HG03520 (cell line): Measurements from ENCODE around the gene ADAM8.

Experiments used
- ATAC-seq: cut with Tn5 transposase; IDR thresholded peaks from one replicate; pipeline ENCODE4 v1.9.1; 2021; ENCODE audit warnings: mild to moderate bottlenecking, moderate library complexity; ENCODE audit not compliant: unreplicated experiment

ADAM8 gene

DNA sequence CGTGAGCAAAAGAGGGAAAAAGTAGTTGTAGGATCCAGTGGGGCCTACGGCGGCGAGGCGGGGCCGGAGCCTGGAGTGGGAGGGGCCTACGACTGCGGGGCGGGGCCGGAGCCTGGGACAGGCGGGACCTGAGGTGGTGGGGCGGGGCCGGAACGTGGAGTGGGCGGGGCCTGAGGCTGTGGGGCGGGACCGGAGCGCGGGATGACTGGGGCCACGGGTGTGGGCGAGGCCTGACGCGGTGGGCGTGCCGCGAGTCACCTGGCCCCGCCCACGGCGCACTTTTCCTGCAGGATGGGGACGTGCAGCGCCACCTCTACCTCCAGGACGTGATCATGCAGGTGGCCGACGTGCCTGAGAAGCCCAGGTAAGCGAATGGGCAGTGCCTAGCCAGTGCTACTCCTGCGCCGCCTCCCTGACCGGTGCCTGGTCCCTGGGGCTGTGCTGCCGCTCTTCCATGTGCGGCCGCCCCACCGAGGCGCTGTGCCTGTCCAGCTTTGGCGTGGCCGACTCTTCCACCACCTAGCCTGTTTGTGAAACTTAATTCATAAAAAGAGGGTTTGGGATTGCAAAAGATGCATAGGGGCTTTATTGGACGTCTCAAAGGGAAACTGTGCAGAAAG, 32.5 kb upstream of the ADAM8 start:
- peak; percentile 69 for ATAC-seq

GRCh38 chr10:133308421-133309099, 31.9 kb upstream of the ADAM8 start, which contains the start of the genes TUBGCP2 and ZNF511:
Gene TUBGCP2, minus strand, starts transcription at chr10:133308872. Its CDS starts 5,931 bp downstream, at chr10:133302941.
Gene ZNF511, plus strand, starts transcription at chr10:133308914. Its CDS starts 30 bp downstream, at chr10:133308944.
- ATAC-seq: peak; percentile 69

DNA sequence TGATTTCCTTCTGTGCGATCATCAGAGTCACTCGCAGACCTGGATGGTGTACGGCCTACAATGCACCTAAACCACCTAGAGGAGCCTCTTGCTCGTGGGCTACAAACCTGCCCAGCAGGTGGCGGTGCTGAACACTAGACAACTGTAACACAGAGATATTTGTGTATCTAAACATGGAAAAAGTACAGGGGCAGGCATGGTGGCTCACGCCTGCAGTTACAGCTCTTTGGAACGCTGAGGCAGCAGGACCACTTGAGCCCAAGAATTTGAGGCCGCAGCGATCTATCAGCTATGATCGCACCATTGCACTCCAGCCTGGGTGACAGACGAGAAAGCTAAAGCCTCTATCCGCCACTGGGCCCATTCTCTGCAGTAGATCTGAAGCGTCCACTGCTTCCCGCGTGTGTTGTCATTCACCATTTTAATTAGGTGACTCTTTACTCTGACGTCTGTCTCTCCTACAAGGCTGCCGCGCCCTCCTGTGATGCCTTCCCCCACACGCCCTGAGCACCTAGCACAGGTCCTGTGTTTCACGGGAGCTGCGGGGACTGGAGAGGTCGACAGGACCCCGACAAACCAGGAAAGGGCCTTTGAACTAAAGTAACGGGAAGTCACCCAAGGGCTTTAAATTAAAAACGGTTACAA, 31.2 kb upstream of the ADAM8 start:
- ATAC-seq: peak; percentile 42

DNA sequence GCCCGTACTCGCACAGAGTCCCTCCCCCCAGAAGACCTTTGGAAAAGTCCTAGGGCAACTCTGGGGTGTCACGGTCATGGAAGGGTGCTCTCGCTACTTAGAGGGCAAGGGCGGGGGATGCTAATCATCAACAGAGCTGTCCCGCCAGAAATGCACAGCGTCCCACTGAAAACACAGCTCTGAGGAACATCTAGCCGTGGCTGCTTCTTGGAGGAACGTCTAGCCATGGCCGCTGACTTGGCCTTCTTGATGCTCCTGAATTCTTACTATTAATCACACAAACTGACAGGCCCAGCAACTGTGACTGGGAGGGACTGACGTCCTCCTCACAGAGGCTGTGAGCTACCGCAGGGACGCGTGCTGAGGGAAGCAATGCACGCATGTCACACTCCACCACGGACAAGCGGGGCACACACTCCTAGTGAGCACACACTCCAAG, 30.3 kb upstream of the ADAM8 start:
- no peak for ATAC-seq

- no peak for ATAC-seq
Observed at GRCh38 chr10:133306097-133306476, 29.4 kb upstream of the ADAM8 start.

- no peak for ATAC-seq
Observed at GRCh38 chr10:133303206-133303605, 26.5 kb upstream of the ADAM8 start.

DNA sequence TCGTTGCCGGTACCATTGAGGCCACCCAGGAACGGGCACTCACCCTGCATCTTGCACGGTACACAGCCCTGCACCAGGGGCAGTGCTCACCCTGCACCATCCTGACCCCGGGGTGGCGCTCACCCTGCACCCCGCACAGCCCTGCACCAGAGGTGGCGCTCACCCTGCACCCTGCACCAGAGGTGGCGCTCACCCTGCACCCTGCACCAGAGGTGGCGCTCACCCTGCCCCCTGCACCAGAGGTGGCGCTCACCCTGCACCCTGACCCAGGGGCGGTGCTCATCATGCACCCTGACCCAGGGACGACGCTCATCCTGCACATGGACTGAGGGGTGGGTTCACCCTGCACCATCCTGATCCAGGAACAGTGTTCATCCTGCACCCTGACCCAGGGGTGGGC, 25.6 kb upstream of the ADAM8 start:
- ATAC-seq: no peak

DNA sequence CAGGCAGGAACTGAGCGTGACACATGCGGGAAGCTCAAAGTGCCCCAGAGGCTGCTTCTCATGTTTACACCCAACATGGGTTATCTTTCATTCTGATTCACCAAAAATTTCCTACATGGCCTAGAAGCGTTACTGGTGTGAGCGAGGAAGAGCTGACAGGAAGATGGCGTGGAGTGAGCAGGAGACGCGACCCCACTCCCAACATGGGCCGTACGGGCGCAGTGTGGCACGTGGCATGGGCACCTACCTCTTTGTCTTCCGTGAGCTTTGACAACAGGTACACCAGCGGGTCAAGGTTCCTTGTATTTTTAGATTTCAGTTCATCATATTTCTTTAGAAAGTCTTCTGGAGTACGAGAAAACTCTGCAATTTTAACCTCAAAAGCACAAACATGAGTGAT, 23.1 kb upstream of the ADAM8 start:
- ATAC-seq: no peak

- ATAC-seq: no peak
Observed at GRCh38 chr10:133299224-133299623, 22.6 kb upstream of the ADAM8 start.

- ATAC-seq: no peak
Observed at GRCh38 chr10:133298466-133298865, 21.8 kb upstream of the ADAM8 start.

DNA sequence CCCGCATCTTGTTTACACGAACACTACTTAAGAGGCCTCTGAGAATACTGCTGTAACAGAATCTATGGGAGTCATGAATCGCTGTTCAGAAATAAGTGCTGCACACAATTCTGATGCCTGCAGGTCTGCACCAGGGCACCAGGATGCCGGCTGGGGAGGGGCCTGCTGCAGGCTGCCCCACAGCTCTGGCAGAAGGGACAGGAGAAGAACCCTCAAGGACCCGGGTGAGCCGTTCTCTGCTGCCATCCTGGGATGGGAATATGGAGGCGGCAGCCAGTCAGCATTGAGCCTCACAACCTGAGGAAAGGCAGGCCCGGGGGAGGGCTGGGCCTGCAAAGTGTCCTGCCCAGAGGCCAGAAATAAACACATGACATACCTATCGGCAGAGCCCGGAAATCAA, 20.8 kb upstream of the ADAM8 start:
- ATAC-seq: no peak

DNA sequence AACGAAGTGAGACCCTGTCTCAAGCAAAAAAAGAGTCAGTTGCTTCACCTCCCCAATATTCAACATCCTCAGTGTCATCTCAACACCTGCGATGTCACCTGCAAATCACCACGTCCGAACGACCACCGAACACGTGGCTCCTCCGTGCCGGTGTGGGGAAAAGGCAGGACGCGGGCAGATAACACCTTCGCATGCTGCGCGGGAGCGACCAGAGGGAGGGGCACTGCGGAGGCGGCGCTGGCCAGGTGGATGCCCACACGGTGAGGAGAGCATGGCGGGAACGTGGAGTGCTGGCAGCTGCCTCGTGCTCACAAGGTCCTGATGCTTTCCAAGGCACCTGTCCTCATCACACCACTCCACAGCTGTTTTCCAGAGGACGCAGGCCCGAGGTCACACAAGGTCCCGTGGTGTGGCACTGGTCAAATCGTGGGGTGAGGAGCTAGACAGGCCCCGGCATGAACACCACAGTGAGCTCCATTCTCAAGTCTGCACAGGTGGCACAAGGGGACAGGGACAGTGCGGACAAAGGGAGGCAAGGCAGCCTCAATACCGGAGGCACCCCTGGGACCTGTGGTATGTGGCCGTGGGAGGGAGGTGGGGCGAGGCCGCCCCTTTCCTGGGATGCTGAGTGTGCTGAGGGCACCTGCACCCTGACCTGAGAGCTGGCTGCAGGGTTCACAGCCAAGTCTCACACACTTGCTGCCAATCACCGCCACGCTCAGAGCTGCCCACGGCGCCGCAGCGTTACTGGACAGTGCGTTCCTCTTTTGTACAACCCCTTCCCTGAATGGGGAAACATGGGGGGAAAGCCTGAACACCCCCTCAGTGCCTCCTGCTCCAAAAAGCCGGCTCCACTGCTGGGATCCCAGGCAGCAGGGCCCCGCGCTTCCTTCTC, 19.0 kb upstream of the ADAM8 start:
- ATAC-seq: no peak

DNA sequence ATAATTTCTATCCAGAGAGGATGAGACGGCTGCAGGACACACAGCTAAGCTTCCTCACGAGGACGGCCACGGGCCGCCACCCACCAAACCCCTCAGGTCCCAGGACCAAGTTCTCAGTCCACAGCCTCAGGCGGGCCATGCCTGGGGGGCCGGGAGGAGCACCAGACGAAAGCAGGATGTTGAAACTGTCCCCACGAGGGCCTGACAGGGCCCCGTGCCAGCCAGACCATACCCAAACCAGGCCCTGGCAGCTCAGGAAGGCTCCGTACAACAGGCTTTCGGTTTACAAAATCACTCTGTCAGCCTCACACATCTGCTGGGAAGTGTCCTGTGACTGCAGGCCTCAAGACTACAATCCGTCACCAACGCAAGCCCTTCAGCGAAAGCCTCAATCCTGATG, 17.5 kb upstream of the ADAM8 start:
- no peak for ATAC-seq

GRCh38 chr10:133293810-133294119, 17.1 kb upstream of the ADAM8 start:
- no peak for ATAC-seq

DNA sequence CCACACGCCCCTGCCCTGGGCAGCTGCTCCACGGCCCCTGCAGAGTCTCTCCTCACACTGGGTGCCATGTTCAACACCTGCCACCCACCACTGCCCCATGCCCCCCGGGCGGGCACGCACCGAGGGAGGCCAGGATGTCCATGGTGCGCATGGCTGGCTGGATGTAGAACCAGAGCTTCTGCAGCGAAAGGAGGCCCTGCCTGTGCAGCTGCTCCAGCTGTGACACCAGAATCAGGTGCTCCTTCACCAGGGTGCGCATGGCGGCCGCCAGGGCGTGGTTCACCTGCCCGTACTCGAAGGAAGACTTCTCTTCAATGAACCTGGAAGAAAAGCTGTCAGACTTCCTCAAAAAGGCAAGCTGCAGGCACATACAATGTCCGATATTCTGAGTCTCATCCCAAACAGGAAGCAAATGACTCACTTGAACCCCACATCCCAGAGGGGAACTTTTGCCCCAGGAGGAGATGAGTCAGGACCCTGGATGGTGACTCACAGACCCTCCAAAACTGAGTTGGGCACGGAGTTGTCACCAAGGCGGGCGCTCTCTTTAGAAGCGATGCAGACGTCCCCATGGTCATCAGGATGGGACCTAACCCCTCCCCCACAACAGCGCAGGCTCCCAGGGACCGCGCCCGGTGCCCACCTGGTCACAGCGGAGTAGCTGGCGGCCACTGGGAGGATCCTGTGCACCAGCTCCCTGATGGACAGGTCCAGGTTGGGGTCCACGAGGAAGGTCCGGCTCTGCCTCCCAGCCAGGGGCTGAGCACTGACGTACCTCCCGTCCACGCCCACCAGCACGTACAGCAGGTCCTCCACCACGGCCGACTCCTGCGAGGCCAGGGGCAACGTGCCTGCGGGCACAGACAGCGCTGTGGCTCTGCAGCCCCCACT, 16.5 kb upstream of the ADAM8 start:
- no peak for ATAC-seq

DNA sequence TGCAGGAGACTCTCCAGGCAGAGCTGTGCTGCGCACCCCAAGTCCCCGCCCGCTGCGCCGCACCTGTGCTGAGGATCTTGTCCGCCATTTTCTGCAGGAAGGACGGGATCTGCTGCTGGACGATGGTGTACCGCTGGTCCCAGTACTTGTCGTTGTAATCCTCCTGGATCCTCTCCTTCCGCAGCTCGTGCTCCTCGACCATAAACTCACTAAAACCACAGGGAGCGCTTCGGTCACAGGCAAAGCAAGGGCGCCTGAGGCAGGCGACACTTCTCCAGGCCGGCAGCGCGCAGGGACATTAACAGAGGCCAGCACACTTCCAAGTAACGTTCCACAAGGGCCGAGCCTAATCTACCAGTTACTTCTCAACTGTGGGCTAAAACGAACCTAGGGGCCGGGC, 13.1 kb upstream of the ADAM8 start:
- no peak for ATAC-seq

- ATAC-seq: no peak
Observed at GRCh38 chr10:133287832-133288500, 11.3 kb upstream of the ADAM8 start.

- ATAC-seq: no peak
Observed at GRCh38 chr10:133286366-133286765, 9.7 kb upstream of the ADAM8 start.

DNA sequence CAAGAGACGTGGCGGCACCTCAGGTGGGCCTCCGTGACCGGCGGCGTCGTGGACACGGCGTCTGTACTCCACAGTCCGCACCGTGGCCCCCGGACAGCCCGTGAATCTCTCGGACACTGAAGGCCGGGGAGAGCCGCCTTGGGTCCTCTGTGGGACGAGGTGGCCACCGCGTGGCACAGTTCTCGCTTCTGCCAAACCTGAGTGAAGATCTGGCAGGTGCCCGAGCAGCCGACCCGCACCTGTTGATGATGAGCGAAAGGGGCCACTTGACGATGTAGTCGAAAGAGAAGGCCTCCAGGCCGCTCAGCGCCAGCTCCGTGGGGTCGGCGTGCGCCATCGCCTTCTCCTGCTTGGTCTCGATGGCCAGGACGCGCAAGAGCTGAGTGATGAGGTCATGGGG, 8.5 kb upstream of the ADAM8 start:
- ATAC-seq: no peak

GRCh38 chr10:133283931-133284330, 7.3 kb upstream of the ADAM8 start:
- ATAC-seq: no peak
